Cardiac muscle cell (in vitro differentiated cells and primary cell): ENCODE results near the gene C13orf42. TPM values are rescaled to one million over a fixed set of nuclear protein-coding genes. Genes with fewer than 3 reads are reported as not detected.
"Not testable (repeated sequence)": the region's sequence is repeated elsewhere in the genome, so short reads cannot be mapped to it uniquely, and the experiment has no call there.

ENCODE experiments used
- DNase-seq, 2 donors: peaks; one replicate each; pipeline versions ENCODE4 v3.0.0 to v3.0.0-alpha.2; 2010 to 2017; ENCODE audit warnings: low read depth in 1 of 2, low spot score in 1 of 2
- H3K27ac ChIP-seq: fragments of 200-600 bp; sonication (generic); 2 replicates; pipeline ENCODE4 v1.5.1; 2016
- H3K27me3 ChIP-seq: fragments of 200-600 bp; sonication (generic); 2 replicates; pipeline ENCODE4 v1.6.0; 2016; ENCODE audit warnings: control low read depth
- H3K36me3 ChIP-seq: fragments of 200-600 bp; sonication (generic); 2 replicates; pipeline ENCODE4 v1.5.1; 2016; ENCODE audit warnings: control low read depth
- H3K4me1 ChIP-seq: fragments of 200-600 bp; sonication (generic); 2 replicates; pipeline ENCODE4 v1.8.1; 2017; ENCODE audit warnings: low read depth, mild to moderate bottlenecking, mixed run types
- H3K4me3 ChIP-seq: fragments of 200-600 bp; sonication (generic); 2 replicates; pipeline ENCODE4 v1.5.1; 2016; ENCODE audit warnings: mild to moderate bottlenecking
- H3K9me3 ChIP-seq: fragments of 200-600 bp; sonication (generic); 2 replicates; pipeline ENCODE4 v1.5.1; 2017; ENCODE audit warnings: low read depth, mild to moderate bottlenecking, control low read depth
- CTCF ChIP-seq: IDR thresholded peaks from 2 replicates; pipeline ENCODE4 v1.5.1; 2012; ENCODE audit warnings: low read depth, mild to moderate bottlenecking, low read length
- polyA plus RNA-seq: library from polyadenylated mRNA; unstranded; fragments of >200 nt; fragmentation: Nextera tagmentation; extraction: Ambion mirVana; gene quantifications from 2 replicates; pipeline ENCODE4 v1.2.1, GENCODE V29; 2016
- total RNA-seq: library from RNA; depleted of rRNA; stranded (reverse); fragments of >200 nt; gene quantifications from 2 replicates; pipeline ENCODE4 v1.2.3, GENCODE V29; 2016

Gene C13orf42
- total and polyA plus RNA-seq, 2 experiments from 2014 or later, result not detected

- Histone ChIP-seq H3K36me3 (no peaks in the 10 kb centered on the region), H3K27me3 (no peaks in the 10 kb centered on the region), H3K4me3 (no peak overlapping the region), H3K4me1 (peaks cover 11% of the 10 kb centered on the region), H3K9me3 (no peaks in the 10 kb centered on the region), H3K27ac (no peak overlapping the region)
- peak in 1 of 2 donors; percentile 21 for DNase-seq
- TF ChIP-seq CTCF, result no peak
Observed at GRCh38 chr13:51096131-51096530, 14.9 kb downstream of the C13orf42 start.

GRCh38 chr13:51093574-51093973, 17.5 kb downstream of the C13orf42 start:
- Histone ChIP-seq H3K4me1 (peaks cover 11% of the 10 kb centered on the region), H3K36me3 (no peaks in the 10 kb centered on the region), H3K4me3 (no peak overlapping the region)

GRCh38 chr13:51091839-51092238, 19.2 kb downstream of the C13orf42 start:
- H3K36me3 ChIP-seq, result no peaks in the 10 kb centered on the region
- no peak overlapping the region for H3K27ac ChIP-seq
- no peaks in the 10 kb centered on the region for H3K9me3 ChIP-seq
- no peak for DNase-seq
- H3K4me3 ChIP-seq, result no peak overlapping the region
- H3K27me3 ChIP-seq, result no peaks in the 10 kb centered on the region
- TF ChIP-seq CTCF, result no peak
- no peaks in the 10 kb centered on the region for H3K4me1 ChIP-seq

More at GRCh38 chr13:51093574-51093973, 17.5 kb downstream of the C13orf42 start:
- Histone ChIP-seq H3K9me3 (no peaks in the 10 kb centered on the region), H3K27ac (no peak overlapping the region), H3K27me3 (no peaks in the 10 kb centered on the region)
- no peak for TF ChIP-seq CTCF
- DNase-seq, result no peak

- H3K36me3 ChIP-seq, result no peaks in the 10 kb centered on the region
- no peak for TF ChIP-seq CTCF
- no peaks in the 10 kb centered on the region for H3K9me3 ChIP-seq
Observed at GRCh38 chr13:51083706-51084105, 27.4 kb downstream of the C13orf42 start.

GRCh38 chr13:51080478-51081065, 30.5 kb downstream of the C13orf42 start:
- DNase-seq, H3K27me3 ChIP-seq, H3K27ac ChIP-seq, H3K9me3 ChIP-seq, H3K36me3 ChIP-seq, H3K4me3 ChIP-seq, H3K4me1 ChIP-seq: not testable (repeated sequence)

More at GRCh38 chr13:51083706-51084105, 27.4 kb downstream of the C13orf42 start:
- no peaks in the 10 kb centered on the region for H3K27me3 ChIP-seq
- H3K4me1 ChIP-seq, result no peaks in the 10 kb centered on the region
- DNase-seq, result no peak
- no peak overlapping the region for H3K4me3 ChIP-seq
- H3K27ac ChIP-seq, result no peak overlapping the region

- DNase-seq, result no peak
- H3K27me3 ChIP-seq, result no peaks in the 10 kb centered on the region
- H3K4me1 ChIP-seq, result no peaks in the 10 kb centered on the region
- H3K27ac ChIP-seq, result no peak overlapping the region
- no peaks in the 10 kb centered on the region for H3K9me3 ChIP-seq
- TF ChIP-seq CTCF, result no peak
- no peak overlapping the region for H3K4me3 ChIP-seq
- no peaks in the 10 kb centered on the region for H3K36me3 ChIP-seq
Observed at GRCh38 chr13:51071493-51071892, 39.6 kb downstream of the C13orf42 start.
